HepG2 (cell line): Measurements from ENCODE around the gene NF2. TPM values are rescaled to one million over a fixed set of nuclear protein-coding genes. Genes with fewer than 3 reads are reported as not detected.

Source experiments
- ADNP ChIP-seq: sonication (generic); formaldehyde crosslinking; IDR thresholded peaks from 2 replicates; pipeline ENCODE4 v1.4.0; 2020; ENCODE audit warnings: missing genetic modification reagents
- BRCA1 ChIP-seq: sonication (generic); formaldehyde crosslinking; IDR thresholded peaks from 2 replicates; pipeline ENCODE4 v1.4.0; 2020; ENCODE audit warnings: missing genetic modification reagents
- BRD4 ChIP-seq: sonication (generic); formaldehyde crosslinking; IDR thresholded peaks from 2 replicates; pipeline ENCODE4 v1.4.0; 2020; ENCODE audit warnings: missing genetic modification reagents
- CBX2 ChIP-seq, 2 experiments: fragments of 200-600 bp in 1 of 2; sonication (generic); formaldehyde crosslinking in 1 of 2; IDR thresholded peaks; 2 replicates each; pipeline versions ENCODE4 v1.7.0 to v1.8.1; 2018 to 2022; ENCODE audit warnings: low read depth in 2 of 2, low read length in 1 of 2, mild to moderate bottlenecking in 1 of 2, missing genetic modification reagents in 1 of 2
- CHD4 ChIP-seq: fragments of 200-600 bp; sonication (generic); IDR thresholded peaks from 2 replicates; pipeline ENCODE4 v1.7.0; 2017; ENCODE audit warnings: mild to moderate bottlenecking, low read length, borderline replicate concordance
- CREBL2 ChIP-seq: sonication (generic); formaldehyde crosslinking; IDR thresholded peaks from 2 replicates; pipeline ENCODE4 v1.8.1; 2023; ENCODE audit warnings: missing genetic modification reagents, mild to moderate bottlenecking, borderline replicate concordance
- DNMT3B ChIP-seq: conservative IDR thresholded peaks from 2 replicates; pipeline ENCODE4 v1.6.1; 2016; ENCODE audit warnings: missing biosample characterization, control low read depth
- FOXP1 ChIP-seq, 2 experiments: fragments of 450-650 bp in 1 of 2; IDR thresholded peaks; 2 replicates each; pipeline ENCODE4 v1.6.1; 2017 to 2018; ENCODE audit warnings: antibody characterized with exemption in 1 of 2
- MEIS2 ChIP-seq: sonication (generic); formaldehyde crosslinking; IDR thresholded peaks from 2 replicates; pipeline ENCODE4 v1.9.0; 2021; ENCODE audit warnings: mild to moderate bottlenecking, missing genetic modification reagents
- NR2F2 ChIP-seq: IDR thresholded peaks from 2 replicates; pipeline ENCODE4 v1.6.1; 2012; ENCODE audit warnings: low read depth, inconsistent platforms, borderline replicate concordance
- PPARG ChIP-seq: conservative IDR thresholded peaks from 2 replicates; pipeline ENCODE4 v1.6.1; 2016; ENCODE audit warnings: missing biosample characterization, missing genetic modification reagents
- SAP130 ChIP-seq: IDR thresholded peaks from 2 replicates; pipeline ENCODE4 v1.6.1; 2016; ENCODE audit warnings: low read depth
- SMAD3 ChIP-seq: sonication (generic); formaldehyde crosslinking; IDR thresholded peaks from 2 replicates; pipeline ENCODE4 v1.4.0; 2020; ENCODE audit warnings: missing genetic modification reagents
- SOX5 ChIP-seq: IDR thresholded peaks from 2 replicates; pipeline ENCODE4 v1.6.1; 2016; ENCODE audit warnings: borderline replicate concordance
- TFDP1 ChIP-seq: IDR thresholded peaks from 2 replicates; pipeline ENCODE4 v1.6.1; 2016; ENCODE audit warnings: missing compliant biosample characterization, missing genetic modification reagents, borderline replicate concordance
- ZBTB8A ChIP-seq: sonication (generic); formaldehyde crosslinking; IDR thresholded peaks from 2 replicates; pipeline ENCODE4 v1.4.0; 2020; ENCODE audit warnings: mild to moderate bottlenecking, low read depth, missing genetic modification reagents, borderline replicate concordance
- ZFX ChIP-seq: sonication (generic); formaldehyde crosslinking; IDR thresholded peaks from 2 replicates; pipeline ENCODE4 v1.4.0; 2020; ENCODE audit warnings: mild to moderate bottlenecking, low read depth, missing genetic modification reagents, moderate library complexity
- ZNF136 ChIP-seq: sonication (generic); formaldehyde crosslinking; IDR thresholded peaks from 2 replicates; pipeline ENCODE4 v1.8.1; 2022; ENCODE audit warnings: low read depth, mild to moderate bottlenecking, moderate library complexity, missing genetic modification reagents
- ZNF142 ChIP-seq: sonication (generic); formaldehyde crosslinking; IDR thresholded peaks from 2 replicates; pipeline ENCODE4 v1.4.0; 2020; ENCODE audit warnings: missing genetic modification reagents
- ZNF367 ChIP-seq: sonication (generic); formaldehyde crosslinking; IDR thresholded peaks from 2 replicates; pipeline ENCODE4 v1.4.0; 2020; ENCODE audit warnings: missing genetic modification reagents, borderline replicate concordance
- ZNF451 ChIP-seq: sonication (generic); formaldehyde crosslinking; IDR thresholded peaks from 2 replicates; pipeline ENCODE4 v1.5.0; 2020; ENCODE audit warnings: mild to moderate bottlenecking, missing genetic modification reagents
- ZNF556 ChIP-seq: sonication (generic); formaldehyde crosslinking; IDR thresholded peaks from 2 replicates; pipeline ENCODE4 v1.4.0; 2020; ENCODE audit warnings: mild to moderate bottlenecking, missing genetic modification reagents, borderline replicate concordance
- ZNF577 ChIP-seq: sonication (generic); formaldehyde crosslinking; IDR thresholded peaks from 2 replicates; pipeline ENCODE4 v1.4.0; 2020; ENCODE audit warnings: mild to moderate bottlenecking, low read depth, missing genetic modification reagents, borderline replicate concordance
- ZNF740 ChIP-seq: sonication (generic); formaldehyde crosslinking; IDR thresholded peaks from 2 replicates; pipeline ENCODE4 v1.4.0; 2020; ENCODE audit warnings: missing genetic modification reagents
- polyA plus RNA-seq, 8 experiments: library from polyadenylated mRNA; depleted of rRNA in 3 of 8; stranded (reverse) in 7 of 8; unstranded in 1 of 8; fragments of >200 nt; fragmentation: Illumina TruSeq in 4 of 8; extraction: Trizol in 4 of 8; gene quantifications; 2 replicates each; pipeline versions ENCODE4 v1.2.1 to v1.2.3, GENCODE V29; 2011 to 2016; ENCODE audit warnings: low read depth in 4 of 8, missing spikeins in 1 of 8, mixed read lengths in 1 of 8; ENCODE audit not compliant: insufficient read depth in 1 of 8
- total RNA-seq, 5 experiments: library from RNA; depleted of rRNA; stranded (reverse); fragments of >200 nt; fragmentation: Illumina TruSeq; extraction: Trizol; gene quantifications; 2 replicates each; pipeline ENCODE4 v1.2.3, GENCODE V29; 2016; ENCODE audit warnings: low read depth in 1 of 5

The NF2 gene
- total and polyA plus RNA-seq, 2 of the 13 experiments (the other 11 are each of a cell fraction or from before 2014, with no cell fraction given), result 9.3 to 33.3 TPM

GRCh38 chr22:29587938-29588699, 15.3 kb upstream of the NF2 start (continued):
- TF ChIP-seq CREBL2 (CRISPR knock-in tag) (no peak), TFDP1 (CRISPR knock-in tag) (no peak), SMAD3 (CRISPR knock-in tag) (no peak), ZNF577 (no peak), ZNF367 (CRISPR knock-in tag) (no peak), NR2F2 (no peak), PPARG (CRISPR knock-in tag) (no peak), SOX5 (CRISPR knock-in tag) (no peak), BRCA1 (CRISPR knock-in tag) (no peak), SAP130 (CRISPR knock-in tag) (0 out of 2 replicates have a peak, but pooled peaks have one; percentile 35), ZNF142 (no peak), DNMT3B (CRISPR knock-in tag) (no peak), ZNF451 (CRISPR knock-in tag) (no peak), CBX2 (IDR thresholded peaks at IDR 0.05; ENCODE audit: low read depth, low read length) (no peak), CBX2 (CRISPR knock-in tag; IDR thresholded peaks at IDR 0.05; ENCODE audit: low read depth) (no peak), BRD4 (CRISPR knock-in tag) (no peak), ZFX (CRISPR knock-in tag) (no peak; the same call in 1 of the 2 replicates), FOXP1 (IDR thresholded peaks at IDR 0.05) (no peak), FOXP1 (CRISPR knock-in tag; IDR thresholded peaks at IDR 0.05) (peak; percentile 46), ZNF136 (CRISPR knock-in tag) (no peak), MEIS2 (CRISPR knock-in tag) (no peak), CHD4 (no peak), ZNF740 (no peak), ADNP (CRISPR knock-in tag) (no peak), ZBTB8A (no peak), ZNF556 (CRISPR knock-in tag) (no peak)
